C4-2B (cell line): Measurements from ENCODE around the gene AGAP1.

Source experiments
- ZFX ChIP-seq: fragments of 450-650 bp; IDR thresholded peaks from 2 replicates; pipeline ENCODE4 v1.6.1; 2017
- TF ChIP-seq, protein P1 (sequence below): fragments of 450-650 bp; conservative IDR thresholded peaks from 2 replicates; pipeline ENCODE4 v1.5.1; 2017; ENCODE audit warnings: mild to moderate bottlenecking

GRCh38 chr2:235502336-235502735 is 8.5 kb downstream of the AGAP1 start:
- TF ChIP-seq, protein P1, sequence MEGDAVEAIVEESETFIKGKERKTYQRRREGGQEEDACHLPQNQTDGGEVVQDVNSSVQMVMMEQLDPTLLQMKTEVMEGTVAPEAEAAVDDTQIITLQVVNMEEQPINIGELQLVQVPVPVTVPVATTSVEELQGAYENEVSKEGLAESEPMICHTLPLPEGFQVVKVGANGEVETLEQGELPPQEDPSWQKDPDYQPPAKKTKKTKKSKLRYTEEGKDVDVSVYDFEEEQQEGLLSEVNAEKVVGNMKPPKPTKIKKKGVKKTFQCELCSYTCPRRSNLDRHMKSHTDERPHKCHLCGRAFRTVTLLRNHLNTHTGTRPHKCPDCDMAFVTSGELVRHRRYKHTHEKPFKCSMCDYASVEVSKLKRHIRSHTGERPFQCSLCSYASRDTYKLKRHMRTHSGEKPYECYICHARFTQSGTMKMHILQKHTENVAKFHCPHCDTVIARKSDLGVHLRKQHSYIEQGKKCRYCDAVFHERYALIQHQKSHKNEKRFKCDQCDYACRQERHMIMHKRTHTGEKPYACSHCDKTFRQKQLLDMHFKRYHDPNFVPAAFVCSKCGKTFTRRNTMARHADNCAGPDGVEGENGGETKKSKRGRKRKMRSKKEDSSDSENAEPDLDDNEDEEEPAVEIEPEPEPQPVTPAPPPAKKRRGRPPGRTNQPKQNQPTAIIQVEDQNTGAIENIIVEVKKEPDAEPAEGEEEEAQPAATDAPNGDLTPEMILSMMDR = no peak
- no peak for TF ChIP-seq ZFX
